Activated CD4-positive, alpha-beta memory T cell treated with anti-CD3 and anti-CD28 coated beads, Interleukin-2, amount 10 ng/mL, durations not matched to agents 7 days and 5 days (primary cell): ENCODE results near the gene OR1J2. TPM values are rescaled to one million over a fixed set of nuclear protein-coding genes. Genes with fewer than 3 reads are reported as not detected.

Experiments used
- CTCF ChIA-PET: fragments of 350-600 bp; sonication (Branson Sonifier 250); formaldehyde crosslinking; loops from one replicate; lab custom pipeline; 2021; ENCODE audit warnings: antibody characterized with exemption, inconsistent platforms; lab: Charles Lee
- POLR2A ChIA-PET: fragments of 350-600 bp; sonication (Branson Sonifier 250); formaldehyde crosslinking; loops from one replicate; lab custom pipeline; 2021; ENCODE audit warnings: antibody characterized with exemption; lab: Charles Lee
- DNase-seq: peaks from one replicate; pipeline ENCODE4 v3.0.0-alpha.2; 2020
- H3K27ac Mint-ChIP-seq: one replicate; pipeline ENCODE4 v1.8.0; 2021; ENCODE audit warnings: mild to moderate bottlenecking, mixed read lengths
- H3K27me3 Mint-ChIP-seq: one replicate; pipeline ENCODE4 v1.8.0; 2021; ENCODE audit warnings: mixed read lengths
- H3K36me3 Mint-ChIP-seq: one replicate; pipeline ENCODE4 v1.8.0; 2021; ENCODE audit warnings: low read depth, mixed read lengths
- H3K4me1 Mint-ChIP-seq: one replicate; pipeline ENCODE4 v1.8.0; 2021; ENCODE audit warnings: mixed read lengths
- H3K4me3 Mint-ChIP-seq: one replicate; pipeline ENCODE4 v1.8.0; 2021; ENCODE audit warnings: mild to moderate bottlenecking, mixed read lengths
- H3K9me3 Mint-ChIP-seq: one replicate; pipeline ENCODE4 v1.8.0; 2021; ENCODE audit warnings: mixed read lengths
- total RNA-seq, 2 experiments: library from RNA; stranded (reverse); gene quantifications; one replicate each; pipeline ENCODE4 v1.2.3, GENCODE V29; 2021

The OR1J2 gene
- not detected for total RNA-seq

- Mint-ChIP-seq H3K4me3 (no peak within 1 kb of the TSS), H3K27ac (no peak within 1 kb of the TSS), H3K4me1 (no peaks in the 10 kb centered on the region), H3K27me3 (peaks cover 34% of the 10 kb centered on the region), H3K36me3 (no peaks in the 10 kb centered on the region), H3K9me3 (no peaks in the 10 kb centered on the region)
- POLR2A ChIA-PET, result no interaction called here
- CTCF ChIA-PET, result no interaction called here
- no peak for DNase-seq
These were observed at the start of gene OR1J2 for GRCh38 chr9:122510502-122510901. Gene OR1J2 (plus strand): TSS chr9:122510802. CDS start chr9:122510802, 0 bp downstream.

GRCh38 chr9:122463828-122464632 is 46.6 kb upstream of the OR1J2 start:
- Mint-ChIP-seq H3K27ac (peak overlapping the region; percentile 73), H3K4me1 (peaks cover 16% of the 10 kb centered on the region)

GRCh38 chr9:122464633-122465567 is 45.7 kb upstream of the OR1J2 start:
- Mint-ChIP-seq H3K27ac (peak overlapping the region; percentile 73), H3K4me1 (peaks cover 16% of the 10 kb centered on the region), H3K36me3 (no peaks in the 10 kb centered on the region), H3K9me3 (no peaks in the 10 kb centered on the region), H3K27me3 (peaks cover 42% of the 10 kb centered on the region), H3K4me3 (peak overlapping the region; percentile 81)
- ChIA-PET CTCF (interaction anchor here (0.7 to 3.7 kb wide), 11 partner anchors 9 to 885 kb away, joined by 3 to 32 read pairs (median 4); no protein-coding TSS in a partner anchor), POLR2A (interaction anchor here (0.9 to 1.0 kb wide), 3 partner anchors 342 to 363 kb away, joined by 3 to 5 read pairs (median 4); no protein-coding TSS in a partner anchor)
- DNase-seq, result peak; percentile 71

More at GRCh38 chr9:122463828-122464632, 46.6 kb upstream of the OR1J2 start:
- DNase-seq, result peak; percentile 29
- CTCF ChIA-PET, result interaction anchor here (0.7 to 3.7 kb wide), 11 partner anchors 8 to 886 kb away, joined by 3 to 32 read pairs (median 4); no protein-coding TSS in a partner anchor
- Mint-ChIP-seq H3K27me3 (peaks cover 44% of the 10 kb centered on the region), H3K9me3 (no peaks in the 10 kb centered on the region), H3K4me3 (peak overlapping the region; percentile 81), H3K36me3 (no peaks in the 10 kb centered on the region)
- POLR2A ChIA-PET, result interaction anchor here (1.0 kb wide), 2 partner anchors 343 to 364 kb away, joined by 4 to 5 read pairs; no protein-coding TSS in a partner anchor

- H3K27me3 Mint-ChIP-seq, result peaks cover 32% of the 10 kb centered on the region
- POLR2A ChIA-PET, result no interaction called here
- H3K9me3 Mint-ChIP-seq, result no peaks in the 10 kb centered on the region
- no peak overlapping the region for H3K27ac Mint-ChIP-seq
- no peaks in the 10 kb centered on the region for H3K36me3 Mint-ChIP-seq
- CTCF ChIA-PET, result no interaction called here
- H3K4me3 Mint-ChIP-seq, result no peak overlapping the region
- no peak for DNase-seq
- peaks cover 16% of the 10 kb centered on the region for H3K4me1 Mint-ChIP-seq
These were observed 44.1 kb upstream of the OR1J2 start for GRCh38 chr9:122466456-122466855.

GRCh38 chr9:122468735-122469134 is 41.9 kb upstream of the OR1J2 start:
- DNase-seq, result no peak
- H3K4me3 Mint-ChIP-seq, result no peak overlapping the region
- ChIA-PET CTCF (interaction anchor here (0.8 kb wide), 1 partner anchor 32 kb away, joined by 3 read pairs; no protein-coding TSS in a partner anchor), POLR2A (no interaction called here)
- no peak overlapping the region for H3K27ac Mint-ChIP-seq
- H3K4me1 Mint-ChIP-seq, result peaks cover 14% of the 10 kb centered on the region
- no peaks in the 10 kb centered on the region for H3K36me3 Mint-ChIP-seq
- H3K9me3 Mint-ChIP-seq, result no peaks in the 10 kb centered on the region
- H3K27me3 Mint-ChIP-seq, result peaks cover 16% of the 10 kb centered on the region

- no peaks in the 10 kb centered on the region for H3K36me3 Mint-ChIP-seq
- no peak for DNase-seq
- H3K4me3 Mint-ChIP-seq, result no peak overlapping the region
- CTCF ChIA-PET, result interaction anchor here (1.0 to 1.7 kb wide), 2 partner anchors 10 to 24 kb away, joined by 3 to 5 read pairs; no protein-coding TSS in a partner anchor
- no peak overlapping the region for H3K27ac Mint-ChIP-seq
- no peaks in the 10 kb centered on the region for H3K4me1 Mint-ChIP-seq
- POLR2A ChIA-PET, result no interaction called here
- no peaks in the 10 kb centered on the region for H3K9me3 Mint-ChIP-seq
- peaks cover 31% of the 10 kb centered on the region for H3K27me3 Mint-ChIP-seq
These were observed 36.0 kb upstream of the OR1J2 start for GRCh38 chr9:122474561-122474960.

GRCh38 chr9:122475717-122476116 is 34.9 kb upstream of the OR1J2 start:
- ChIA-PET POLR2A (no interaction called here), CTCF (interaction anchor here (1.7 kb wide), 1 partner anchor 11 kb away, joined by 5 read pairs; no protein-coding TSS in a partner anchor)
- H3K4me3 Mint-ChIP-seq, result no peak overlapping the region
- H3K4me1 Mint-ChIP-seq, result no peaks in the 10 kb centered on the region
- H3K27me3 Mint-ChIP-seq, result peaks cover 31% of the 10 kb centered on the region
- no peak for DNase-seq
- H3K27ac Mint-ChIP-seq, result no peak overlapping the region
- H3K9me3 Mint-ChIP-seq, result no peaks in the 10 kb centered on the region
- H3K36me3 Mint-ChIP-seq, result no peaks in the 10 kb centered on the region

- CTCF ChIA-PET, result no interaction called here
These were observed 33.3 kb upstream of the OR1J2 start for GRCh38 chr9:122477346-122477745.

GRCh38 chr9:122477826-122478225 is 32.8 kb upstream of the OR1J2 start, which contains the start of gene OR1J1:
Gene OR1J1 (minus strand): TSS chr9:122477926. CDS start chr9:122477926, 0 bp downstream.
- POLR2A ChIA-PET, result no interaction called here
- H3K27ac Mint-ChIP-seq, result no peak within 1 kb of the TSS

More at GRCh38 chr9:122477346-122477745, 33.3 kb upstream of the OR1J2 start:
- Mint-ChIP-seq H3K27me3 (peaks cover 37% of the 10 kb centered on the region), H3K27ac (no peak overlapping the region), H3K4me1 (no peaks in the 10 kb centered on the region), H3K4me3 (no peak overlapping the region), H3K9me3 (no peaks in the 10 kb centered on the region), H3K36me3 (no peaks in the 10 kb centered on the region)
- no peak for DNase-seq
- POLR2A ChIA-PET, result no interaction called here

GRCh38 chr9:122479062-122479461 is 31.5 kb upstream of the OR1J2 start:
- DNase-seq, result no peak
- Mint-ChIP-seq H3K27ac (no peak overlapping the region), H3K36me3 (no peaks in the 10 kb centered on the region), H3K4me1 (no peaks in the 10 kb centered on the region), H3K4me3 (no peak overlapping the region), H3K27me3 (peaks cover 32% of the 10 kb centered on the region), H3K9me3 (no peaks in the 10 kb centered on the region)
- ChIA-PET CTCF (interaction anchor here (1.4 kb wide), 1 partner anchor 21 kb away, joined by 5 read pairs; no protein-coding TSS in a partner anchor), POLR2A (no interaction called here)

More at GRCh38 chr9:122477826-122478225, 32.8 kb upstream of the OR1J2 start, which contains the start of gene OR1J1:
- CTCF ChIA-PET, result no interaction called here
- DNase-seq, result no peak
- no peak within 1 kb of the TSS for H3K4me3 Mint-ChIP-seq
- H3K36me3 Mint-ChIP-seq, result no peaks in the 10 kb centered on the region
- H3K27me3 Mint-ChIP-seq, result peaks cover 40% of the 10 kb centered on the region
- H3K4me1 Mint-ChIP-seq, result no peaks in the 10 kb centered on the region
- no peaks in the 10 kb centered on the region for H3K9me3 Mint-ChIP-seq

- ChIA-PET CTCF (interaction anchor here (0.6 to 1.5 kb wide), 16 partner anchors 9 to 492 kb away, joined by 3 to 13 read pairs (median 4); no protein-coding TSS in a partner anchor), POLR2A (interaction anchor here (1.1 kb wide), 1 partner anchor 291 kb away, joined by 3 read pairs; no protein-coding TSS in a partner anchor)
- no peaks in the 10 kb centered on the region for H3K36me3 Mint-ChIP-seq
- H3K4me3 Mint-ChIP-seq, result no peak overlapping the region
- peaks cover 28% of the 10 kb centered on the region for H3K27me3 Mint-ChIP-seq
- no peaks in the 10 kb centered on the region for H3K4me1 Mint-ChIP-seq
- no peak overlapping the region for H3K27ac Mint-ChIP-seq
- H3K9me3 Mint-ChIP-seq, result no peaks in the 10 kb centered on the region
- peak; percentile 26 for DNase-seq
These were observed 11.7 kb upstream of the OR1J2 start for GRCh38 chr9:122498883-122499288.

- Mint-ChIP-seq H3K27ac (no peak overlapping the region), H3K36me3 (no peaks in the 10 kb centered on the region), H3K9me3 (no peaks in the 10 kb centered on the region), H3K4me1 (no peaks in the 10 kb centered on the region), H3K4me3 (no peak overlapping the region), H3K27me3 (peaks cover 33% of the 10 kb centered on the region)
- ChIA-PET POLR2A (no interaction called here), CTCF (no interaction called here)
- DNase-seq, result no peak
These were observed 3.6 kb upstream of the OR1J2 start for GRCh38 chr9:122506964-122507363.
